OCI-LY7 (cell line): ENCODE results near the gene GATA1. TPM values are rescaled to one million over a fixed set of nuclear protein-coding genes. Genes with fewer than 3 reads are reported as not detected.

Experiments
- Bru-seq: library from RNA; stranded (reverse); fragments of 400-500 nt; gene quantifications from one replicate; lab custom pipeline; 2021; lab: Mats Ljungman, UMichigan
- BruChase-seq, 2 experiments: library from RNA; stranded (reverse); fragments of 400-500 nt; gene quantifications; one replicate each; lab custom pipeline; 2021; lab: Mats Ljungman, UMichigan
- BruUV-seq: library from RNA; stranded (reverse); fragments of 400-500 nt; replicated peaks from 2 replicates; lab custom pipeline; 2021; lab: Mats Ljungman, UMichigan
- CTCF ChIA-PET: fragments of 300-600 bp; sonication (Branson Sonifier 250); formaldehyde crosslinking; loops from one replicate; lab custom pipeline; 2022; ENCODE audit warnings: antibody characterized with exemption; ENCODE audit not compliant: unreplicated experiment; lab: Charles Lee
- POLR2A ChIA-PET: fragments of 300-600 bp; sonication (Branson Sonifier 250); formaldehyde crosslinking; loops from one replicate; lab custom pipeline; 2022; ENCODE audit warnings: antibody characterized with exemption; lab: Charles Lee
- DNase-seq: peaks from one replicate; pipeline ENCODE4 v3.0.0-alpha.2; 2015; ENCODE audit warnings: low spot score
- H2AFZ ChIP-seq: fragments of 200-600 bp; sonication (generic), shearing (Covaris generic); 2 replicates; pipeline ENCODE4 v1.6.1; 2014; ENCODE audit warnings: mild to moderate bottlenecking, antibody characterized with exemption, low read length, moderate library complexity
- H3K27ac ChIP-seq: fragments of 200-600 bp; sonication (generic); 2 replicates; pipeline ENCODE4 v1.5.1; 2014; ENCODE audit warnings: mixed run types, low read depth, mild to moderate bottlenecking, moderate library complexity, low read length, inconsistent platforms; ENCODE audit not compliant: poor library complexity, severe bottlenecking
- H3K36me3 ChIP-seq: fragments of 200-600 bp; sonication (generic); 2 replicates; pipeline ENCODE4 v1.6.1; 2014; ENCODE audit warnings: mild to moderate bottlenecking, antibody characterized with exemption, low read length, moderate library complexity, mixed read lengths; ENCODE audit not compliant: insufficient read depth
- H3K4me1 ChIP-seq: fragments of 200-600 bp; sonication (generic); 2 replicates; pipeline ENCODE4 v1.5.1; 2014; ENCODE audit warnings: mild to moderate bottlenecking, low read length; ENCODE audit not compliant: insufficient read depth, poor library complexity, severe bottlenecking
- H3K4me2 ChIP-seq: fragments of 200-600 bp; sonication (generic); 2 replicates; pipeline ENCODE4 v1.6.1; 2014; ENCODE audit warnings: mild to moderate bottlenecking, low read length
- H3K4me3 ChIP-seq: fragments of 200-600 bp; sonication (generic); 2 replicates; pipeline ENCODE4 v1.5.1; 2014; ENCODE audit warnings: mild to moderate bottlenecking, low read depth, low read length; ENCODE audit not compliant: poor library complexity, severe bottlenecking
- H3K79me2 ChIP-seq: fragments of 200-600 bp; sonication (generic); 2 replicates; pipeline ENCODE4 v1.6.1; 2016; ENCODE audit warnings: low read depth, mild to moderate bottlenecking, low read length, moderate library complexity, mixed read lengths; ENCODE audit not compliant: insufficient read depth
- H3K9me2 ChIP-seq: fragments of 200-600 bp; sonication (generic); 2 replicates; pipeline ENCODE4 v1.6.1; 2016; ENCODE audit warnings: mild to moderate bottlenecking, low read length, mixed read lengths; ENCODE audit not compliant: insufficient read depth
- H3K9me3 ChIP-seq: fragments of 200-600 bp; sonication (generic); 2 replicates; pipeline ENCODE4 v1.6.1; 2014; ENCODE audit warnings: mild to moderate bottlenecking, mixed run types, low read length, mixed read lengths
- H4K20me1 ChIP-seq: fragments of 200-600 bp; sonication (generic); 2 replicates; pipeline ENCODE4 v1.6.1; 2014; ENCODE audit warnings: mild to moderate bottlenecking, antibody characterized with exemption, low read length, moderate library complexity, mixed read lengths; ENCODE audit not compliant: insufficient read depth
- EZH2phosphoT487 ChIP-seq: fragments of 200-600 bp; sonication (generic); IDR thresholded peaks from 2 replicates; pipeline ENCODE4 v1.6.1; 2018; ENCODE audit warnings: low read depth, borderline replicate concordance, mild to moderate bottlenecking, mixed run types, antibody characterized with exemption, low read length, moderate library complexity, mixed read lengths
- intact Hi-C: fragments of 100-400 bp; cut with micrococcal nuclease; formaldehyde crosslinking; loops from one replicate; pipeline ENCODE4 v1.10.0; 2022; ENCODE audit not compliant: unreplicated experiment
- long read RNA-seq: library from polyadenylated mRNA; stranded (forward); transcript quantifications from one replicate; pipeline ENCODE4 v2.0.0, GENCODE V29; 2022
- total RNA-seq, 2 experiments: library from RNA; depleted of rRNA in 1 of 2; stranded (reverse); fragments of >200 nt in 1 of 2; shearing (Covaris generic) in 1 of 2; gene quantifications; 2 replicates each; pipeline ENCODE4 v1.2.3, GENCODE V29; 2014 to 2022
- TF ChIP-seq, protein P1 (sequence below): fragments of 200-600 bp; sonication (generic); conservative IDR thresholded peaks from 2 replicates; pipeline ENCODE4 v1.5.1; 2014; ENCODE audit warnings: mild to moderate bottlenecking, antibody characterized with exemption, low read length, moderate library complexity, mixed read lengths

The GATA1 gene
- total RNA-seq (2014; rRNA removed; shearing (Covaris generic)) = not detected in 2 replicates
- not detected in 2 replicates for total RNA-seq (2022)
- not detected for Bru-seq, nascent RNA
- not detected for BruChase-seq, experiment 1, labeled RNA remaining after a 6-hour chase
- BruChase-seq, experiment 2, labeled RNA remaining after a 2-hour chase = not detected
- long read RNA-seq, partial matches to known transcripts = 0 of 1 reads
- long read RNA-seq, other reads (novel, unspliced or antisense) = 1 of 1 reads

DNA sequence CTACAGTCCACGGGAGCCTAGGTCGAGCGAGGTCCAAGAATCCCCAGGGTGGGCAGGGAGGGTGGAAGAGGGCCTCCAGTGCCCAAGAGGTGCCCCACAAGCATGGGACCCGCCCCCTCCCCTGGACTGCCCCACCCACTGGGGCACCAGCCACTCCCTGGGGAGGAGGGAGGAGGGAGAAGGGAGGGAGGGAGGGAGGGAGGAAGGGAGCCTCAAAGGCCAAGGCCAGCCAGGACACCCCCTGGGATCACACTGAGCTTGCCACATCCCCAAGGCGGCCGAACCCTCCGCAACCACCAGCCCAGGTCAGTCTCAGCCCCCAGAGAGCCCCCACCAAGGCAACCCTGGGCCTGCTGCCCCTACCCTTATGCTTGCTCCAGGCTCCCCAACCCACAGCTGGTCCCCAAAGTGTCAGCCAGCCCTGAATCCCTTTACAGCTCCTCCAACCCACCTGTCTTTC, at the start of gene GATA1:
GATA1 (plus strand) TSS at position 250 of the 460 bp plus-strand sequence. CDS start 4,520 bp downstream, outside the sequence.
- no peak for DNase-seq
- Histone ChIP-seq H3K4me1 (no peaks in the 10 kb centered on the region), H3K4me2 (no peak within 1 kb of the TSS), H4K20me1 (no peaks in the 10 kb centered on the region), H3K79me2 (no peaks in the 10 kb centered on the region), H3K9me2 (no peaks in the 10 kb centered on the region), H3K27ac (no peak within 1 kb of the TSS), H3K36me3 (no peaks in the 10 kb centered on the region), H3K9me3 (no peaks in the 10 kb centered on the region), H2AFZ (no peak within 1 kb of the TSS), H3K4me3 (no peak within 1 kb of the TSS)
- intact Hi-C loops = no loop called here
- ChIA-PET CTCF (no interaction called here), POLR2A (no interaction called here)
- TF ChIP-seq EZH2phosphoT487 = no peak
- TF ChIP-seq, protein P1, sequence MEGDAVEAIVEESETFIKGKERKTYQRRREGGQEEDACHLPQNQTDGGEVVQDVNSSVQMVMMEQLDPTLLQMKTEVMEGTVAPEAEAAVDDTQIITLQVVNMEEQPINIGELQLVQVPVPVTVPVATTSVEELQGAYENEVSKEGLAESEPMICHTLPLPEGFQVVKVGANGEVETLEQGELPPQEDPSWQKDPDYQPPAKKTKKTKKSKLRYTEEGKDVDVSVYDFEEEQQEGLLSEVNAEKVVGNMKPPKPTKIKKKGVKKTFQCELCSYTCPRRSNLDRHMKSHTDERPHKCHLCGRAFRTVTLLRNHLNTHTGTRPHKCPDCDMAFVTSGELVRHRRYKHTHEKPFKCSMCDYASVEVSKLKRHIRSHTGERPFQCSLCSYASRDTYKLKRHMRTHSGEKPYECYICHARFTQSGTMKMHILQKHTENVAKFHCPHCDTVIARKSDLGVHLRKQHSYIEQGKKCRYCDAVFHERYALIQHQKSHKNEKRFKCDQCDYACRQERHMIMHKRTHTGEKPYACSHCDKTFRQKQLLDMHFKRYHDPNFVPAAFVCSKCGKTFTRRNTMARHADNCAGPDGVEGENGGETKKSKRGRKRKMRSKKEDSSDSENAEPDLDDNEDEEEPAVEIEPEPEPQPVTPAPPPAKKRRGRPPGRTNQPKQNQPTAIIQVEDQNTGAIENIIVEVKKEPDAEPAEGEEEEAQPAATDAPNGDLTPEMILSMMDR = no peak
- BruUV-seq = no TSS peak

DNA sequence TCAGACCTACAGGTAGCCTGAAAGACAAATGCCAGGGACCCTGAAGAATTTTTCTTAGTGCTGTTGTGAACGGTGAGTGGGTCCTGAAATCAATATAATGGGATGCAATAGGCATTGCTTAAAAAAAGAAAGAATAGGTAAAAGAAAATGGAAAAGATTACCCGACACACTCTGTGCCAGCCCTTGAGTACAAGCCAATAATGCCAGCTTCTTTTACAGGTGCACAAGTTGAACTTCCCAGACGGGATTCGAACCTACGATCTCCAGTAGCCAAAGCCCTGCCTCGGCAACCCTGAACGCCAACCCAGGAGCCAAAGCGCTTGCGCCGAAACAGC, 49.5 kb upstream of the GATA1 start:
- H3K36me3 ChIP-seq = no peaks in the 10 kb centered on the region
- H3K9me3 ChIP-seq = no peaks in the 10 kb centered on the region
- CTCF ChIA-PET = interaction anchor here (0.5 kb wide), 1 partner anchor 94 kb away, joined by 3 read pairs; no protein-coding TSS in a partner anchor
- H3K79me2 ChIP-seq = peaks cover 7% of the 10 kb centered on the region; the same call in 1 of the 2 replicates
- peaks cover 10% of the 10 kb centered on the region for H3K4me1 ChIP-seq
- TF ChIP-seq, protein P1 = no peak
- no peak for TF ChIP-seq EZH2phosphoT487
- H3K4me3 ChIP-seq = peak overlapping the region; percentile 73
- POLR2A ChIA-PET = interaction anchor here (0.7 to 1.7 kb wide), 6 partner anchors 10 to 532 kb away, joined by 3 to 7 read pairs (median 3); no protein-coding TSS in a partner anchor
- H2AFZ ChIP-seq = peak overlapping the region; percentile 95
- H3K27ac ChIP-seq = peak overlapping the region; percentile 42
- H4K20me1 ChIP-seq = no peaks in the 10 kb centered on the region
- intact Hi-C loops = loop anchor here (5.0 kb wide), 2 partner anchors 65 to 220 kb away; partner anchors contain the start of genes HDAC6 and OTUD5
- no peak for DNase-seq
- peak overlapping the region; percentile 97 for H3K4me2 ChIP-seq
- BruUV-seq = no TSS peak
- H3K9me2 ChIP-seq = no peaks in the 10 kb centered on the region
